ENCODE measurements around the gene NCKAP5. TPM values are rescaled to one million over a fixed set of nuclear protein-coding genes. Genes with fewer than 3 reads are reported as not detected.

Gene NCKAP5
- total RNA-seq, 1 donor from 2014 or later = 7.4 TPM

GRCh38 chr2:133416146-133416545, 152.1 kb downstream of the NCKAP5 start:
- Mint-ChIP-seq H3K4me1 (ENCODE audit: unreplicated experiment) (no peaks in the 10 kb centered on the region), H3K4me3 (ENCODE audit: unreplicated experiment) (no peak overlapping the region), H3K36me3 (ENCODE audit: low read depth, unreplicated experiment) (no peaks in the 10 kb centered on the region), H3K27me3 (ENCODE audit: unreplicated experiment) (peaks cover 1% of the 10 kb centered on the region), H3K27ac (ENCODE audit: unreplicated experiment) (no peak overlapping the region), H3K9me3 (ENCODE audit: unreplicated experiment) (no peaks in the 10 kb centered on the region)
- TF ChIP-seq CTCF (IDR thresholded peaks at IDR 0.05; ENCODE audit: unreplicated experiment) = no peak
- DNase-seq (ENCODE audit: low spot score) = no peak

- Mint-ChIP-seq H3K27ac (ENCODE audit: unreplicated experiment) (no peak overlapping the region), H3K4me1 (ENCODE audit: unreplicated experiment) (no peaks in the 10 kb centered on the region), H3K9me3 (ENCODE audit: unreplicated experiment) (no peaks in the 10 kb centered on the region), H3K4me3 (ENCODE audit: unreplicated experiment) (no peak overlapping the region), H3K27me3 (ENCODE audit: unreplicated experiment) (peaks cover 1% of the 10 kb centered on the region), H3K36me3 (ENCODE audit: low read depth, unreplicated experiment) (no peaks in the 10 kb centered on the region)
- no peak for TF ChIP-seq CTCF (IDR thresholded peaks at IDR 0.05; ENCODE audit: unreplicated experiment)
- no peak for DNase-seq (ENCODE audit: low spot score)
Measured at GRCh38 chr2:133415210-133415876, 152.9 kb downstream of the NCKAP5 start.

GRCh38 chr2:133414486-133415209, 153.6 kb downstream of the NCKAP5 start:
- no peak for DNase-seq (ENCODE audit: low spot score)
- H3K36me3 Mint-ChIP-seq (ENCODE audit: low read depth, unreplicated experiment) = no peaks in the 10 kb centered on the region
- no peaks in the 10 kb centered on the region for H3K9me3 Mint-ChIP-seq (ENCODE audit: unreplicated experiment)
- H3K27me3 Mint-ChIP-seq (ENCODE audit: unreplicated experiment) = peaks cover 1% of the 10 kb centered on the region
- H3K4me1 Mint-ChIP-seq (ENCODE audit: unreplicated experiment) = no peaks in the 10 kb centered on the region
- H3K4me3 Mint-ChIP-seq (ENCODE audit: unreplicated experiment) = no peak overlapping the region
- TF ChIP-seq CTCF (IDR thresholded peaks at IDR 0.05; ENCODE audit: unreplicated experiment) = no peak
- no peak overlapping the region for H3K27ac Mint-ChIP-seq (ENCODE audit: unreplicated experiment)

- no peak overlapping the region for H3K27ac Mint-ChIP-seq (ENCODE audit: unreplicated experiment)
- H3K9me3 Mint-ChIP-seq (ENCODE audit: unreplicated experiment) = no peaks in the 10 kb centered on the region
- no peaks in the 10 kb centered on the region for H3K4me1 Mint-ChIP-seq (ENCODE audit: unreplicated experiment)
- TF ChIP-seq CTCF (IDR thresholded peaks at IDR 0.05; ENCODE audit: unreplicated experiment) = no peak
- H3K27me3 Mint-ChIP-seq (ENCODE audit: unreplicated experiment) = peaks cover 1% of the 10 kb centered on the region
- no peak overlapping the region for H3K4me3 Mint-ChIP-seq (ENCODE audit: unreplicated experiment)
- H3K36me3 Mint-ChIP-seq (ENCODE audit: low read depth, unreplicated experiment) = no peaks in the 10 kb centered on the region
- DNase-seq (ENCODE audit: low spot score) = no peak
Measured at GRCh38 chr2:133413863-133414262, 154.4 kb downstream of the NCKAP5 start.

- H3K27me3 Mint-ChIP-seq (ENCODE audit: unreplicated experiment) = peaks cover 1% of the 10 kb centered on the region
- no peak overlapping the region for H3K4me3 Mint-ChIP-seq (ENCODE audit: unreplicated experiment)
- H3K4me1 Mint-ChIP-seq (ENCODE audit: unreplicated experiment) = no peaks in the 10 kb centered on the region
- no peak overlapping the region for H3K27ac Mint-ChIP-seq (ENCODE audit: unreplicated experiment)
- TF ChIP-seq CTCF (IDR thresholded peaks at IDR 0.05; ENCODE audit: unreplicated experiment) = no peak
- no peaks in the 10 kb centered on the region for H3K9me3 Mint-ChIP-seq (ENCODE audit: unreplicated experiment)
- no peaks in the 10 kb centered on the region for H3K36me3 Mint-ChIP-seq (ENCODE audit: low read depth, unreplicated experiment)
- DNase-seq (ENCODE audit: low spot score) = no peak
Measured at GRCh38 chr2:133412694-133413093, 155.6 kb downstream of the NCKAP5 start.
